ENCODE results near the gene CD300LD.
"Not testable (repeated sequence)": the region's sequence is repeated elsewhere in the genome, so short reads cannot be mapped to it uniquely, and the experiment has no call there.

Gene CD300LD

DNA sequence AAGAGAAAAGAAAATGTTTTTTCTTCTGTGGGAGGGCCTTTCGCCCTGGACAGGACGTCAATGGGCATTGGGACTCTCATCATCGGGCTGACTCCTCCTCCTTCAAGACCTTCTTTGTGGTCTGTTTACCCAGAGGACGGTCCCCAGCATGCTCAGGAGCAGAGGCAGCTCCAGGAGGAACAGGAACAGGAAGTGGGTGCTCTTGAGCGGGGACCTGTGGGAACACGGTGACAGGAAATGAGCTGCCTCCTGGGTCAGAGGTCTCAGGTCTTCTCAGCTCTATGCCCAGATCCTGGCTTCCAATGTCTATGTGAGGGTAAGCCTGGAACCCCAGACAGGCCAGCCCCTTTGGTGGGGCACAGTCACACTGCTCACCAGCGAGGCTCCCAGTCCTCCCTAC lies 12.2 kb downstream of the CD300LD start:
- 0 out of 2 replicates have a peak overlapping the region, but pooled peaks have one; percentile 15 for H3K27ac ChIP-seq (replicated peaks)
- H3K27me3 ChIP-seq (ENCODE audit: insufficient read depth, poor library complexity, severe bottlenecking) = no peaks in the 10 kb centered on the region
- DNase-seq (ENCODE audit: low read depth in 1 of 2, low spot score in 1 of 2) = peak in 1 of 2 experiments; percentile 69
- no peak for TF ChIP-seq POLR2AphosphoS5 (IDR thresholded peaks at IDR 0.05; ENCODE audit: low read depth)
- TF ChIP-seq, protein P1, sequence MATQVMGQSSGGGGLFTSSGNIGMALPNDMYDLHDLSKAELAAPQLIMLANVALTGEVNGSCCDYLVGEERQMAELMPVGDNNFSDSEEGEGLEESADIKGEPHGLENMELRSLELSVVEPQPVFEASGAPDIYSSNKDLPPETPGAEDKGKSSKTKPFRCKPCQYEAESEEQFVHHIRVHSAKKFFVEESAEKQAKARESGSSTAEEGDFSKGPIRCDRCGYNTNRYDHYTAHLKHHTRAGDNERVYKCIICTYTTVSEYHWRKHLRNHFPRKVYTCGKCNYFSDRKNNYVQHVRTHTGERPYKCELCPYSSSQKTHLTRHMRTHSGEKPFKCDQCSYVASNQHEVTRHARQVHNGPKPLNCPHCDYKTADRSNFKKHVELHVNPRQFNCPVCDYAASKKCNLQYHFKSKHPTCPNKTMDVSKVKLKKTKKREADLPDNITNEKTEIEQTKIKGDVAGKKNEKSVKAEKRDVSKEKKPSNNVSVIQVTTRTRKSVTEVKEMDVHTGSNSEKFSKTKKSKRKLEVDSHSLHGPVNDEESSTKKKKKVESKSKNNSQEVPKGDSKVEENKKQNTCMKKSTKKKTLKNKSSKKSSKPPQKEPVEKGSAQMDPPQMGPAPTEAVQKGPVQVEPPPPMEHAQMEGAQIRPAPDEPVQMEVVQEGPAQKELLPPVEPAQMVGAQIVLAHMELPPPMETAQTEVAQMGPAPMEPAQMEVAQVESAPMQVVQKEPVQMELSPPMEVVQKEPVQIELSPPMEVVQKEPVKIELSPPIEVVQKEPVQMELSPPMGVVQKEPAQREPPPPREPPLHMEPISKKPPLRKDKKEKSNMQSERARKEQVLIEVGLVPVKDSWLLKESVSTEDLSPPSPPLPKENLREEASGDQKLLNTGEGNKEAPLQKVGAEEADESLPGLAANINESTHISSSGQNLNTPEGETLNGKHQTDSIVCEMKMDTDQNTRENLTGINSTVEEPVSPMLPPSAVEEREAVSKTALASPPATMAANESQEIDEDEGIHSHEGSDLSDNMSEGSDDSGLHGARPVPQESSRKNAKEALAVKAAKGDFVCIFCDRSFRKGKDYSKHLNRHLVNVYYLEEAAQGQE (IDR thresholded peaks at IDR 0.05; ENCODE audit: insufficient replicate concordance, low read depth) = no peak
- TF ChIP-seq SPI1 (IDR thresholded peaks at IDR 0.05; ENCODE audit: borderline replicate concordance, low read depth) = peak; percentile 77; the same call in 1 of the 2 replicates
- TF ChIP-seq, protein P2, sequence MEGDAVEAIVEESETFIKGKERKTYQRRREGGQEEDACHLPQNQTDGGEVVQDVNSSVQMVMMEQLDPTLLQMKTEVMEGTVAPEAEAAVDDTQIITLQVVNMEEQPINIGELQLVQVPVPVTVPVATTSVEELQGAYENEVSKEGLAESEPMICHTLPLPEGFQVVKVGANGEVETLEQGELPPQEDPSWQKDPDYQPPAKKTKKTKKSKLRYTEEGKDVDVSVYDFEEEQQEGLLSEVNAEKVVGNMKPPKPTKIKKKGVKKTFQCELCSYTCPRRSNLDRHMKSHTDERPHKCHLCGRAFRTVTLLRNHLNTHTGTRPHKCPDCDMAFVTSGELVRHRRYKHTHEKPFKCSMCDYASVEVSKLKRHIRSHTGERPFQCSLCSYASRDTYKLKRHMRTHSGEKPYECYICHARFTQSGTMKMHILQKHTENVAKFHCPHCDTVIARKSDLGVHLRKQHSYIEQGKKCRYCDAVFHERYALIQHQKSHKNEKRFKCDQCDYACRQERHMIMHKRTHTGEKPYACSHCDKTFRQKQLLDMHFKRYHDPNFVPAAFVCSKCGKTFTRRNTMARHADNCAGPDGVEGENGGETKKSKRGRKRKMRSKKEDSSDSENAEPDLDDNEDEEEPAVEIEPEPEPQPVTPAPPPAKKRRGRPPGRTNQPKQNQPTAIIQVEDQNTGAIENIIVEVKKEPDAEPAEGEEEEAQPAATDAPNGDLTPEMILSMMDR (IDR thresholded peaks at IDR 0.05; ENCODE audit: insufficient read depth, low read length) = no peak
- TF ChIP-seq GABPA (IDR thresholded peaks at IDR 0.05; ENCODE audit: low read depth) = peak; percentile 80
- no peak overlapping the region for H3K4me3 ChIP-seq (replicated peaks; ENCODE audit: insufficient read depth, low read length)

DNA sequence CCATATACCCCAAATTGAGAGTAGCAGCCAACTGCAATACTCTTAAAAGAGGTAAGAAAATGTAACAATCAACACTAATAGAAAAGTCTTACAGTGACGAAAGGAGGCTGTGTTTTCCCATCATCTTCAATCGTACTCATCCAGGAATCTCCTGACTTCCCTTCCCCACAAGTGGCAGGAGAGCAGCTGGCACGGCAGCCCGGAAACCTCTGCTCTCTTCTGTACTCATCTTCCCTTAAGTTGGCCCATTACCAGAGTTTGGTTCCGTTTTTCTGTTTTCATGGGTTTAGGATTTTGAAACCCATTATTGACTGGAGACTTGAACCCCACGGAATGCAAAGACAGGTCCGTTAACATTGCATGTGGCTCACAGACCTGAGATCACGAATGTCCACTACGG lies 13.1 kb downstream of the CD300LD start:
- no peak overlapping the region for H3K4me3 ChIP-seq (replicated peaks; ENCODE audit: insufficient read depth, low read length)
- TF ChIP-seq GABPA (IDR thresholded peaks at IDR 0.05; ENCODE audit: low read depth) = no peak
- no peak for DNase-seq (ENCODE audit: low read depth in 1 of 2, low spot score in 1 of 2)
- H3K27me3 ChIP-seq (ENCODE audit: insufficient read depth, poor library complexity, severe bottlenecking) = no peaks in the 10 kb centered on the region
- H3K27ac ChIP-seq (replicated peaks) = no peak overlapping the region

DNA sequence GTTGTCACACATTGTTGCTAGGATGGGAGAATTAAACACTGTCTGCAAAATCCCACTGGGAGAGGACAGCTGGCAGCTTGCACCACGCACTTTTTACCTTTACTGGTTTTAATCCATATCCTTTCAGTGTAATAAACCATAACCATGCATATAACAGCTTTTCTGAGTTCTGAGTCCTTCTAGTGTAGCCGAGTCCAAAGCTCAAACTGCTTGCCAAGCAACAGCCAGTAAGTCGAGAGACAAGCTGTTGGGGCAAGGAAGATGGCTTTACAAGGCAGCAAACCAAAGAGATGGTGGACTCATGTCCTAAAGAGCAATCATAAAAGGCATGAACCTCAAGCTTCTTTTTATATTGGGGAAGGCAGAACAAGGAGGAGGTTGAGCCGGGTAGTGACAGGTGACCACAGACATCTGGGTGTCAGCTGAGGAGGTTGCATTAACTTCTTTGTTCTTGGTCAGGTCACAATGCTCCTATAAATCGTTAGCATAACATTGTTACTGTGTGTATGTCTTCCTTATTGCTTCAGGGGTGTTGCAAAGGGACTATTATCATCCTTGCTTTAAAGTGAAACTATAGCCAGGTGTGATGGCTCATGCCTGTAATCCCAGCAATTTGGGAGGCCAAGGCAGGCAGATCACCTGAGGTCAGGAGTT lies 17.5 kb downstream of the CD300LD start:
- no peak overlapping the region for H3K27ac ChIP-seq (replicated peaks)
- no peak overlapping the region for H3K4me3 ChIP-seq (replicated peaks; ENCODE audit: insufficient read depth, low read length)
- H3K27me3 ChIP-seq (ENCODE audit: insufficient read depth, poor library complexity, severe bottlenecking) = no peaks in the 10 kb centered on the region
- no peak for TF ChIP-seq GABPA (IDR thresholded peaks at IDR 0.05; ENCODE audit: low read depth)
- no peak for TF ChIP-seq POLR2AphosphoS5 (IDR thresholded peaks at IDR 0.05; ENCODE audit: low read depth)
- no peak for TF ChIP-seq SPI1 (IDR thresholded peaks at IDR 0.05; ENCODE audit: borderline replicate concordance, low read depth)
- TF ChIP-seq, protein P2 (IDR thresholded peaks at IDR 0.05; ENCODE audit: insufficient read depth, low read length) = no peak
- TF ChIP-seq, protein P1 (IDR thresholded peaks at IDR 0.05; ENCODE audit: insufficient replicate concordance, low read depth) = no peak
- no peak for DNase-seq (ENCODE audit: low read depth in 1 of 2, low spot score in 1 of 2)

DNA sequence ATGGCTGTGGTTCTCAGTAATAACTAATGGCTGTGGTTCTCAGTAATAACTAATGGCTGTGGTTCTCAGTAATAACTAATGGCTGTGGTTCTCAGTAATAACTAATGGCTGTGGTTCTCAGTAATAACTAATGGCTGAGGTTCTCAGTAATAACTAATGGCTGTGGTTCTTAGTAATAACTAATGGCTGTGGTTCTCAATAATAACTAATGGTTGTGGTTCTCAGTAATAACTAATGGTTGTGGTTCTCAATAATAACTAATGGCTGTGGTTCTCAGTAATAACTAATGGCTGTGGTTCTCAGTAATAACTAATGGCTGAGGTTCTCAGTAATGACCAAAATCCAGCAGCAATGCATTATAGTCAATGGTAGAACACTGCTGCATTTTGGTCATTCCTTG lies 18.4 kb downstream of the CD300LD start:
- not testable (repeated sequence) for DNase-seq (ENCODE audit: low read depth in 1 of 2, low spot score in 1 of 2); H3K27me3 ChIP-seq (ENCODE audit: insufficient read depth, poor library complexity, severe bottlenecking); H3K27ac ChIP-seq (replicated peaks); H3K4me3 ChIP-seq (replicated peaks; ENCODE audit: insufficient read depth, low read length)

DNA sequence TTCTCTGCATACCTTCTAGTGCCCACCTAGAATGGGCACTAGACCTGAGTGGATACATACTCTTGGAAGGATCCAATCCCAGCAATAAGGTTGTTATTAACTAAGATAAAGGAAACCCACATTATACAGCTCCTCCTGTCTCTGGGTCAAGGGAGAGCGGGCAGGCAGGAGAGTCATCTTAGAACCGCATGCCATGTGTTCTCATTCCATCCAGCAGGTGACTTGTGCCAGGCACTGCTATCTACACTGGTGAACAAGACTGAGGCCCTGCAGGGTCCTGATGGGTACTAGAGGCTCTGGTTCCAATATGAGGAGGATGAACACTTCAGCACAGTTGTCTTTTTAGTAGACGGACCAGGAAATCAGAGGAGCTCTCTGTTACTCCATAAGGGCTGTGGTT lies 18.9 kb downstream of the CD300LD start:
- H3K27me3 ChIP-seq (ENCODE audit: insufficient read depth, poor library complexity, severe bottlenecking) = no peaks in the 10 kb centered on the region
- no peak for DNase-seq (ENCODE audit: low read depth in 1 of 2, low spot score in 1 of 2)
- no peak overlapping the region for H3K27ac ChIP-seq (replicated peaks)
- no peak overlapping the region for H3K4me3 ChIP-seq (replicated peaks; ENCODE audit: insufficient read depth, low read length)
- TF ChIP-seq SPI1 (IDR thresholded peaks at IDR 0.05; ENCODE audit: borderline replicate concordance, low read depth) = no peak
- TF ChIP-seq, protein P1 (IDR thresholded peaks at IDR 0.05; ENCODE audit: insufficient replicate concordance, low read depth) = no peak
- TF ChIP-seq, protein P2 (IDR thresholded peaks at IDR 0.05; ENCODE audit: insufficient read depth, low read length) = no peak
- TF ChIP-seq GABPA (IDR thresholded peaks at IDR 0.05; ENCODE audit: low read depth) = no peak
- no peak for TF ChIP-seq POLR2AphosphoS5 (IDR thresholded peaks at IDR 0.05; ENCODE audit: low read depth)
